ENCODE data around the gene KRTAP4-8.
"Not testable (repeated sequence)": the region's sequence is repeated elsewhere in the genome, so short reads cannot be mapped to it uniquely, and the experiment has no call there.

The KRTAP4-8 gene

DNA sequence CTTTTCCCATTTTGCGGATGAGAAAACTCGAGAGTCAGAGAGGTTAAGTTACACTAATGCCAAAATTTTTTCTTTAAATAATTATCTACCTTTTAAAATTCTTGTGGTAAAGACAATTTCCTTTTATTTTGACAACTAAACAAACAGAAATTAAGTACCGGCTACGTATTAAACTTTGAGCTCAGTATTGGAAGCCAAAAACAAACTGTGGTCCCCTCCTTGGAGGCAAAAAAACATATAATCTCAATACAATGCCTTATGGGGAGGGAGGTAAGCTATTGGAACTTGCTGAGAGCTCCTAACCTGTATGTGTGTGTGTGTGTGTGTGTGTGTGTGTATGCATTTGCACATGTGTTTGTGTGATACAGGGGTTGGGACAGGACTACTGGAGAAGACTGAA is 34.5 kb downstream of the KRTAP4-8 start:
- Histone ChIP-seq H3K27me3 (ENCODE audit: insufficient read depth, low read length, poor library complexity, severe bottlenecking) (no peaks in the 10 kb centered on the region), H3K9ac (ENCODE audit: low read depth, low read length, poor library complexity, severe bottlenecking) (no peak overlapping the region), H3K79me2 (ENCODE audit: insufficient read depth, low read length) (no peaks in the 10 kb centered on the region), H3K4me3 (ENCODE audit: low read length, poor library complexity, severe bottlenecking) (no peak overlapping the region), H3K9me3 (ENCODE audit: insufficient read depth, low read depth, low read length) (no peaks in the 10 kb centered on the region), H3K9me2 (replicated peaks; ENCODE audit: low read depth, low read length) (no peaks in the 10 kb centered on the region), H3F3A (ENCODE audit: low read depth) (no peaks in the 10 kb centered on the region), H3K36me3 (ENCODE audit: insufficient read depth, low read length) (no peaks in the 10 kb centered on the region), H3K4me1 (ENCODE audit: insufficient read depth, low read length, poor library complexity, severe bottlenecking) (no peaks in the 10 kb centered on the region), H3K4me2 (ENCODE audit: low read depth, low read length, poor library complexity, severe bottlenecking) (no peak overlapping the region), H2AFZ (ENCODE audit: low read length) (no peak overlapping the region), H4K20me1 (ENCODE audit: insufficient read depth, low read length, poor library complexity, severe bottlenecking) (no peaks in the 10 kb centered on the region)
- no peak for TF ChIP-seq EZH2phosphoT487 (IDR thresholded peaks at IDR 0.05; ENCODE audit: borderline replicate concordance)
- TF ChIP-seq, protein P1, sequence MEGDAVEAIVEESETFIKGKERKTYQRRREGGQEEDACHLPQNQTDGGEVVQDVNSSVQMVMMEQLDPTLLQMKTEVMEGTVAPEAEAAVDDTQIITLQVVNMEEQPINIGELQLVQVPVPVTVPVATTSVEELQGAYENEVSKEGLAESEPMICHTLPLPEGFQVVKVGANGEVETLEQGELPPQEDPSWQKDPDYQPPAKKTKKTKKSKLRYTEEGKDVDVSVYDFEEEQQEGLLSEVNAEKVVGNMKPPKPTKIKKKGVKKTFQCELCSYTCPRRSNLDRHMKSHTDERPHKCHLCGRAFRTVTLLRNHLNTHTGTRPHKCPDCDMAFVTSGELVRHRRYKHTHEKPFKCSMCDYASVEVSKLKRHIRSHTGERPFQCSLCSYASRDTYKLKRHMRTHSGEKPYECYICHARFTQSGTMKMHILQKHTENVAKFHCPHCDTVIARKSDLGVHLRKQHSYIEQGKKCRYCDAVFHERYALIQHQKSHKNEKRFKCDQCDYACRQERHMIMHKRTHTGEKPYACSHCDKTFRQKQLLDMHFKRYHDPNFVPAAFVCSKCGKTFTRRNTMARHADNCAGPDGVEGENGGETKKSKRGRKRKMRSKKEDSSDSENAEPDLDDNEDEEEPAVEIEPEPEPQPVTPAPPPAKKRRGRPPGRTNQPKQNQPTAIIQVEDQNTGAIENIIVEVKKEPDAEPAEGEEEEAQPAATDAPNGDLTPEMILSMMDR (conservative IDR thresholded peaks at IDR 0.05; ENCODE audit: low read length) = no peak

DNA sequence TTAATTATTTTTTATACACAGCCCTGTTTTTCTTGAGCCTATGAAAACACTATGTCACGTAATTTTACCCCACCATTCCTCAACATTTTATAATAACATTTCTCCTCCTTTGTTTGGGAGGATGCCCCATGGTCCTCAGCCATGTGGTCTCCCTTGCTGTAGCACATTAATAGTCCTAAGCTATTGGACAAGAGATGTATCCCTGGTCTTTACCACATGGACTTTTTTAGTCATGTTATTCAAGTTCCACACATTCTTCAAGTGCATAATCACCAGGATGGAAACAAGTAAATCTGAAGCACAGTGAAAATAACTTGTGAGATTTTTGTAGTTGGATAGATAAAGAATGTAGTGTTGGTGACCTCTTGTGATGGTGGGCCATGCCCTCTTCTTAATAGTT is 36.0 kb downstream of the KRTAP4-8 start:
- no peaks in the 10 kb centered on the region for H3F3A ChIP-seq (ENCODE audit: low read depth)
- no peaks in the 10 kb centered on the region for H3K9me2 ChIP-seq (replicated peaks; ENCODE audit: low read depth, low read length)
- H3K4me2 ChIP-seq (ENCODE audit: low read depth, low read length, poor library complexity, severe bottlenecking) = no peak overlapping the region

DNA sequence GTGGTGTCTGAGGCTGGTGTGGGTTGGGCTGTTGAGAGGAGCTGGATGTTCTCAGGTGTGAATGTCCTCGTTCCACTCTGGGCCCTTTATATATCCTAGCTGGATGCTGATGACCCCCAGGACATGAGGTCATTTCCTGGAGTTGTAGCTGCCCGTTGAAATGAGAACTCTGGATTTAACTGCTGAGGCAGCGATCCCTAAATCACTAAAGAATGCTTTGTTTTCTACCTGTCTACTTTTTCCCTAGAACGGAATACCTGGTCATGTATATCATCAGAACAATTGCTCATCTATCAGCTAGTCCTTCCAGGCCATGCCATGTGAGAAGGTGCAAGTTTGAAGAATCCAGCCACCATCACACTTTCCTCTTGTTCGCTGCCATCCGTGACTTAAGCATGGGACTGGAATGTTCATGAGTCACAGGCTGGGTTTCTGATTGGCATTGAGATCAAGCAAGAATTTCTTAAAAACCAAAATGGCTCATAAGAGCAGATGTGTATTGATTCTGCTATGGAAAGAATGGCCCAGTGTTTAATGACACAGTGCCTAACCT is 37.8 kb downstream of the KRTAP4-8 start, which contains the start of gene KRTAP2-3:
Gene KRTAP2-3 (minus strand): TSS at position 63 of the 553 bp plus-strand sequence. CDS start 64 bp downstream, outside the sequence.
- no peak for TF ChIP-seq EZH2phosphoT487 (IDR thresholded peaks at IDR 0.05; ENCODE audit: borderline replicate concordance)
- TF ChIP-seq, protein P1 (conservative IDR thresholded peaks at IDR 0.05; ENCODE audit: low read length) = no peak
- H3K27me3 ChIP-seq (ENCODE audit: insufficient read depth, low read length, poor library complexity, severe bottlenecking) = no peaks in the 10 kb centered on the region
- H3K4me1 ChIP-seq (ENCODE audit: insufficient read depth, low read length, poor library complexity, severe bottlenecking) = no peaks in the 10 kb centered on the region
- no peak within 1 kb of the TSS for H3K4me2 ChIP-seq (ENCODE audit: low read depth, low read length, poor library complexity, severe bottlenecking)
- no peak within 1 kb of the TSS for H3K9ac ChIP-seq (ENCODE audit: low read depth, low read length, poor library complexity, severe bottlenecking)
- no peaks in the 10 kb centered on the region for H3K9me3 ChIP-seq (ENCODE audit: insufficient read depth, low read depth, low read length)
- H3K79me2 ChIP-seq (ENCODE audit: insufficient read depth, low read length) = no peaks in the 10 kb centered on the region
- no peaks in the 10 kb centered on the region for H3K9me2 ChIP-seq (replicated peaks; ENCODE audit: low read depth, low read length)
- no peaks in the 10 kb centered on the region for H3F3A ChIP-seq (ENCODE audit: low read depth)
- no peaks in the 10 kb centered on the region for H4K20me1 ChIP-seq (ENCODE audit: insufficient read depth, low read length, poor library complexity, severe bottlenecking)
- no peaks in the 10 kb centered on the region for H3K36me3 ChIP-seq (ENCODE audit: insufficient read depth, low read length)
- no peak within 1 kb of the TSS for H2AFZ ChIP-seq (ENCODE audit: low read length)
- H3K4me3 ChIP-seq (ENCODE audit: low read length, poor library complexity, severe bottlenecking) = no peak within 1 kb of the TSS

More for the DNA sequence above, 36.0 kb downstream of the KRTAP4-8 start:
- H3K4me3 ChIP-seq (ENCODE audit: low read length, poor library complexity, severe bottlenecking) = no peak overlapping the region
- H3K9me3 ChIP-seq (ENCODE audit: insufficient read depth, low read depth, low read length) = no peaks in the 10 kb centered on the region
- H3K36me3 ChIP-seq (ENCODE audit: insufficient read depth, low read length) = no peaks in the 10 kb centered on the region
- TF ChIP-seq EZH2phosphoT487 (IDR thresholded peaks at IDR 0.05; ENCODE audit: borderline replicate concordance) = no peak
- TF ChIP-seq, protein P1 (conservative IDR thresholded peaks at IDR 0.05; ENCODE audit: low read length) = no peak
- no peaks in the 10 kb centered on the region for H3K4me1 ChIP-seq (ENCODE audit: insufficient read depth, low read length, poor library complexity, severe bottlenecking)
- H3K9ac ChIP-seq (ENCODE audit: low read depth, low read length, poor library complexity, severe bottlenecking) = no peak overlapping the region
- H3K79me2 ChIP-seq (ENCODE audit: insufficient read depth, low read length) = no peaks in the 10 kb centered on the region
- H2AFZ ChIP-seq (ENCODE audit: low read length) = no peak overlapping the region
- no peaks in the 10 kb centered on the region for H3K27me3 ChIP-seq (ENCODE audit: insufficient read depth, low read length, poor library complexity, severe bottlenecking)
- H4K20me1 ChIP-seq (ENCODE audit: insufficient read depth, low read length, poor library complexity, severe bottlenecking) = no peaks in the 10 kb centered on the region

DNA sequence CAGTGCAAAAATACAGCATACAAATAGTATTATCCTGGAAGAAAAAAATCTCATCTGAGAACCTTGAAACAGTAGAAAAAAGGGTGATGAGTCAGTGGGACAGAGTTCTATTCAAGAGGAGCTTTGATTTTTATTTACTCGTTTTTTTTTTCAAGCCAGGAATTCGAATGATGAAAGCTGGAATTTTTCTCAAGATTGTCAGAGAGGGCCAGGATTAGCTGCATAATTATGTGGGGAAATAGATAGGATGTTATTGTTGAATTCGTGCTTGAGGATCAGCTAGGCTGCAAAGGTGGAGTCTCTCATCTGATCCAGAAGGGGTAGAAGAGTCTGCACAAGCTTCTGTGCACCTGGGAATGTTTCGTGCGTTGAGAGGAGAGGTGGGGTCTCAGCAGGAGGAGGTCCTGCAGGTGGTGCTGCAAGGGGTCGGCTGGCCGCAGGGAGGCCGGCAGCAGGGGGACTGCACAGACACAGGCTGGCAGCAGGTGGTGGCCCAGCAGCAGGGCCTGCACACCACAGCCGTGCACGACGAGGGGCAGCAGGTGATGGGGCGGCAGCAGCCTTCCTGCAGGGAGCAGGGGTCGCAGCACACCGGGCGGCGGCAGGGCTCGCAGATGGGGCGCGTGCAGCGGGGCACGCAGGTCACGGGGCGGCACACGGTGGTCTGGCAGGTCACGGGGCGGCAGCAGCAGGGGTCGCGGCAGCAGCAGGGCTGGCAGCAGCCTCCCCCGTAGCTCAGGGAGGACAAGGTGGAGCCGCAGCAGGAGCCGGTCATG is 38.5 kb downstream of the KRTAP4-8 start:
- not testable (repeated sequence) for H3K27me3 ChIP-seq (ENCODE audit: insufficient read depth, low read length, poor library complexity, severe bottlenecking); H3K4me3 ChIP-seq (ENCODE audit: low read length, poor library complexity, severe bottlenecking); H3K9ac ChIP-seq (ENCODE audit: low read depth, low read length, poor library complexity, severe bottlenecking); H4K20me1 ChIP-seq (ENCODE audit: insufficient read depth, low read length, poor library complexity, severe bottlenecking); H3K79me2 ChIP-seq (ENCODE audit: insufficient read depth, low read length); H3K9me2 ChIP-seq (replicated peaks; ENCODE audit: low read depth, low read length); H3K9me3 ChIP-seq (ENCODE audit: insufficient read depth, low read depth, low read length); H2AFZ ChIP-seq (ENCODE audit: low read length); H3F3A ChIP-seq (ENCODE audit: low read depth); H3K4me1 ChIP-seq (ENCODE audit: insufficient read depth, low read length, poor library complexity, severe bottlenecking); H3K4me2 ChIP-seq (ENCODE audit: low read depth, low read length, poor library complexity, severe bottlenecking); H3K36me3 ChIP-seq (ENCODE audit: insufficient read depth, low read length)
